K562 (cell line): ENCODE results near the gene NUCKS1. TPM values are rescaled to one million over a fixed set of nuclear protein-coding genes. Genes with fewer than 3 reads are reported as not detected.

Experiments
- ASH1L ChIP-seq: fragments of 450-650 bp; IDR thresholded peaks from 2 replicates; pipeline ENCODE4 v1.6.1; 2018; ENCODE audit warnings: borderline replicate concordance, mild to moderate bottlenecking, low read depth; ENCODE audit not compliant: partially characterized antibody
- BMI1 ChIP-seq: fragments of 150-350 bp; IDR thresholded peaks from 2 replicates; pipeline ENCODE4 v1.6.1; 2014; ENCODE audit warnings: low read length
- BRD4 ChIP-seq: fragments of 200-600 bp; sonication (generic); IDR thresholded peaks from 2 replicates; pipeline ENCODE4 v1.6.1; 2017; ENCODE audit warnings: inconsistent platforms
- CBFA2T2 ChIP-seq: fragments of 450-650 bp; conservative IDR thresholded peaks from 2 replicates; pipeline ENCODE4 v1.6.1; 2017; ENCODE audit warnings: mild to moderate bottlenecking
- GABPB2 ChIP-seq: fragments of 250-450 bp; sonication (Bioruptor Pico); conservative IDR thresholded peaks from 2 replicates; pipeline ENCODE4 v1.5.1; 2021; ENCODE audit warnings: mild to moderate bottlenecking
- KLF16 ChIP-seq: IDR thresholded peaks from 2 replicates; pipeline ENCODE4 v1.6.1; 2016; ENCODE audit warnings: antibody characterized with exemption
- MAFG ChIP-seq: fragments of 450-650 bp; conservative IDR thresholded peaks from 2 replicates; pipeline ENCODE4 v1.6.1; 2016; ENCODE audit warnings: missing genetic modification characterization, missing compliant biosample characterization
- MAZ ChIP-seq, 2 experiments: fragments of 450-650 bp in 1 of 2; sonication (generic) in 1 of 2; formaldehyde crosslinking; IDR thresholded peaks in 1 of 2; conservative IDR thresholded peaks in 1 of 2; 2 replicates each; pipeline versions ENCODE4 v1.4.0 to v1.5.0; 2020; ENCODE audit warnings: mild to moderate bottlenecking in 1 of 2, missing genetic modification reagents in 1 of 2
- MBD2 ChIP-seq: sonication (generic); IDR thresholded peaks from 2 replicates; pipeline ENCODE4 v1.6.1; 2016; ENCODE audit warnings: low read depth, borderline replicate concordance
- MTA2 ChIP-seq: fragments of 450-650 bp; IDR thresholded peaks from 2 replicates; pipeline ENCODE4 v1.6.1; 2016; ENCODE audit warnings: low read depth
- NEUROD1 ChIP-seq: fragments of 150-350 bp; IDR thresholded peaks from 2 replicates; pipeline ENCODE4 v1.6.1; 2014; ENCODE audit warnings: borderline replicate concordance, low read length, low read depth; ENCODE audit not compliant: partially characterized antibody
- NR2F6 ChIP-seq: fragments of 450-650 bp; formaldehyde crosslinking; IDR thresholded peaks from 2 replicates; pipeline ENCODE4 v1.4.0; 2020; ENCODE audit warnings: mild to moderate bottlenecking
- RBM25 ChIP-seq: fragments of 200-400 bp; formaldehyde crosslinking; IDR thresholded peaks from 2 replicates; pipeline ENCODE4 v1.6.1; 2018; ENCODE audit warnings: low read length, low read depth, moderate library complexity; ENCODE audit not compliant: severe bottlenecking
- RFX5 ChIP-seq: IDR thresholded peaks from 2 replicates; pipeline ENCODE4 v1.6.1; 2011; ENCODE audit warnings: low read depth, mild to moderate bottlenecking, improper control_type of control experiment, low read length
- TAF7 ChIP-seq: fragments of 450-650 bp; IDR thresholded peaks from 2 replicates; pipeline ENCODE4 v1.6.1; 2016; ENCODE audit warnings: missing genetic modification characterization, missing compliant biosample characterization
- ZKSCAN8 ChIP-seq: fragments of 200-800 bp; sonication (Bioruptor generic); IDR thresholded peaks from 2 replicates; pipeline ENCODE4 v1.6.1; 2016; ENCODE audit warnings: missing genetic modification characterization, missing compliant biosample characterization
- ZNF282 ChIP-seq: sonication (generic); formaldehyde crosslinking; IDR thresholded peaks from 2 replicates; pipeline ENCODE4 v1.8.1; 2023; ENCODE audit warnings: missing genetic modification reagents
- polyA plus RNA-seq, 8 experiments: library from polyadenylated mRNA; depleted of rRNA in 4 of 8; stranded (reverse) in 5 of 8; unstranded in 3 of 8; fragments of >200 nt; fragmentation: Nextera tagmentation in 2 of 8; fragmentation: Illumina TruSeq in 1 of 8; extraction: Ambion mirVana in 2 of 8; extraction: Trizol in 1 of 8; gene quantifications; 2 replicates each; pipeline versions ENCODE4 v1.2.1 to v1.2.3, GENCODE V29; 2011 to 2014; ENCODE audit warnings: inconsistent platforms in 1 of 8, missing spikeins in 1 of 8
- total RNA-seq, 7 experiments: library from RNA; depleted of rRNA in 6 of 7; stranded (reverse); fragments of >200 nt in 6 of 7; fragmentation: Illumina TruSeq in 2 of 7; extraction: Trizol in 2 of 7; gene quantifications; 2 replicates each; pipeline versions ENCODE4 v1.2.1 to v1.2.3, GENCODE V29; 2011 to 2021; ENCODE audit warnings: low replicate concordance in 1 of 7
- TF ChIP-seq, protein P1 (sequence below): fragments of 450-650 bp; IDR thresholded peaks from 2 replicates; pipeline ENCODE4 v1.6.1; 2018; ENCODE audit not compliant: partially characterized antibody
- TF ChIP-seq, protein P2 (sequence below): sonication (generic); formaldehyde crosslinking; IDR thresholded peaks from 2 replicates; pipeline ENCODE4 v1.8.0; 2022; ENCODE audit warnings: mild to moderate bottlenecking, missing genetic modification reagents
- TF ChIP-seq, protein P3 (sequence below): sonication (generic); formaldehyde crosslinking; IDR thresholded peaks from 2 replicates; pipeline ENCODE4 v1.8.1; 2023; ENCODE audit warnings: mild to moderate bottlenecking, missing genetic modification reagents
- TF ChIP-seq, protein P4 (sequence below): fragments of 450-650 bp; formaldehyde crosslinking; IDR thresholded peaks from 2 replicates; pipeline ENCODE4 v1.4.0; 2022; ENCODE audit warnings: missing genetic modification characterization

NUCKS1 gene
- total and polyA plus RNA-seq, 9 of the 15 experiments (the other 6 are each of a cell fraction or from before 2014, with no cell fraction given) = 66.7 to 244 (median 149) TPM

DNA sequence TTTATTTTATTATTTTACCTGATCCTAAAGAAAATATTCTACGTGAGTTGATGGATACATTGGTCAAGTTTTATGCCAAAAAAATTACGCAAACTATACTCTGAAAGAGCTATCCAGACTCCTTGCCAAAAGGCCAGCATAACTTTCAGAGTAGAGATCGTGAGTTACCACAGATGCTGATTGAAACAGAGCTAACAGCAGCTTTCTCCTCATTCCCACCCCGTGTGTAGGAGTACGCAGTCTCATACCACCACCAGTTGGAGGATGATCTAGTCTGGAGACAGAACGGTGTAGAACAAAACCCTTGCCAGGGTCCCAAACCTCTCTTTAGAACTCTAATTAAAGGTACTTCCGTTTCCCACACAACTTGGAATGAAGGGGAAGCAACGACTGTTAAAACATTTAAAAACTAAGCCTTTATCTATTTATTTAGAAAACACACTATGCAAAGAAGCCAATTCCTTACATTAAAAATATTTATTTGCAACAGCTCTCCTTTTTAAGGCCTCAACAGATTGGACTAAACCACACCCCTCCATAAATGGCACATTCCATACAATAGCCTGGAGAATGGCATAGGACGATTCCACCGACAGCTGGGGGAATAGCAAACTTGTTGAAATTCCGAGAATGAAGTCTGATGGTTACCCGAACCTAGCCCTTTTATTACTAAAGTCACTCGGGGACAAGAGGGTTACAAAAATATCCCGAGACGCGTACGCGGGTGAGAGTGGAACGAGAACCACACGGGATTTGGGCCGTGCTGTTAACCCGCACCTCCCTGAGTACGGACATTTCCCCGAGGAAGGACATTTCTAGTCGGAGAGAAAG, 1.4 kb downstream of the NUCKS1 start (continued):
- TF ChIP-seq NR2F6 (CRISPR knock-in tag) (0 out of 2 replicates have a peak, but pooled peaks have one; percentile 58), BRD4 (no peak), NEUROD1 (no peak), RFX5 (no peak), MBD2 (0 out of 2 replicates have a peak, but pooled peaks have one; percentile 21), BMI1 (no peak), ASH1L (peak; percentile 63), KLF16 (no peak), ZKSCAN8 (CRISPR knock-in tag) (no peak), MAZ (CRISPR knock-in tag; conservative IDR thresholded peaks at IDR 0.05 in 1 of 2, IDR thresholded peaks at IDR 0.05 in 1 of 2) (no peak), MTA2 (no peak), ZNF282 (CRISPR knock-in tag) (no peak), TAF7 (tag) (no peak), CBFA2T2 (no peak), RBM25 (peak; percentile 70), MAFG (tag) (no peak), GABPB2 (CRISPR knock-in tag) (no peak)
- TF ChIP-seq, protein P1, sequence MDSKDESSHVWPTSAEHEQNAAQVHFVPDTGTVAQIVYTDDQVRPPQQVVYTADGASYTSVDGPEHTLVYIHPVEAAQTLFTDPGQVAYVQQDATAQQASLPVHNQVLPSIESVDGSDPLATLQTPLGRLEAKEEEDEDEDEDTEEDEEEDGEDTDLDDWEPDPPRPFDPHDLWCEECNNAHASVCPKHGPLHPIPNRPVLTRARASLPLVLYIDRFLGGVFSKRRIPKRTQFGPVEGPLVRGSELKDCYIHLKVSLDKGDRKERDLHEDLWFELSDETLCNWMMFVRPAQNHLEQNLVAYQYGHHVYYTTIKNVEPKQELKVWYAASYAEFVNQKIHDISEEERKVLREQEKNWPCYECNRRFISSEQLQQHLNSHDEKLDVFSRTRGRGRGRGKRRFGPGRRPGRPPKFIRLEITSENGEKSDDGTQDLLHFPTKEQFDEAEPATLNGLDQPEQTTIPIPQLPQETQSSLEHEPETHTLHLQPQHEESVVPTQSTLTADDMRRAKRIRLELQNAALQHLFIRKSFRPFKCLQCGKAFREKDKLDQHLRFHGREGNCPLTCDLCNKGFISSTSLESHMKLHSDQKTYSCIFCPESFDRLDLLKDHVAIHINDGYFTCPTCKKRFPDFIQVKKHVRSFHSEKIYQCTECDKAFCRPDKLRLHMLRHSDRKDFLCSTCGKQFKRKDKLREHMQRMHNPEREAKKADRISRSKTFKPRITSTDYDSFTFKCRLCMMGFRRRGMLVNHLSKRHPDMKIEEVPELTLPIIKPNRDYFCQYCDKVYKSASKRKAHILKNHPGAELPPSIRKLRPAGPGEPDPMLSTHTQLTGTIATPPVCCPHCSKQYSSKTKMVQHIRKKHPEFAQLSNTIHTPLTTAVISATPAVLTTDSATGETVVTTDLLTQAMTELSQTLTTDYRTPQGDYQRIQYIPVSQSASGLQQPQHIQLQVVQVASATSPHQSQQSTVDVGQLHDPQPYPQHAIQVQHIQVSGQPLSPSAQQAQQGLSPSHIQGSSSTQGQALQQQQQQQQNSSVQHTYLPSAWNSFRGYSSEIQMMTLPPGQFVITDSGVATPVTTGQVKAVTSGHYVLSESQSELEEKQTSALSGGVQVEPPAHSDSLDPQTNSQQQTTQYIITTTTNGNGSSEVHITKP = peak; percentile 99
- TF ChIP-seq, protein P2, sequence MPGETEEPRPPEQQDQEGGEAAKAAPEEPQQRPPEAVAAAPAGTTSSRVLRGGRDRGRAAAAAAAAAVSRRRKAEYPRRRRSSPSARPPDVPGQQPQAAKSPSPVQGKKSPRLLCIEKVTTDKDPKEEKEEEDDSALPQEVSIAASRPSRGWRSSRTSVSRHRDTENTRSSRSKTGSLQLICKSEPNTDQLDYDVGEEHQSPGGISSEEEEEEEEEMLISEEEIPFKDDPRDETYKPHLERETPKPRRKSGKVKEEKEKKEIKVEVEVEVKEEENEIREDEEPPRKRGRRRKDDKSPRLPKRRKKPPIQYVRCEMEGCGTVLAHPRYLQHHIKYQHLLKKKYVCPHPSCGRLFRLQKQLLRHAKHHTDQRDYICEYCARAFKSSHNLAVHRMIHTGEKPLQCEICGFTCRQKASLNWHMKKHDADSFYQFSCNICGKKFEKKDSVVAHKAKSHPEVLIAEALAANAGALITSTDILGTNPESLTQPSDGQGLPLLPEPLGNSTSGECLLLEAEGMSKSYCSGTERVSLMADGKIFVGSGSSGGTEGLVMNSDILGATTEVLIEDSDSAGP (CRISPR knock-in tag) = 0 out of 2 replicates have a peak, but pooled peaks have one; percentile 18
- TF ChIP-seq, protein P3, sequence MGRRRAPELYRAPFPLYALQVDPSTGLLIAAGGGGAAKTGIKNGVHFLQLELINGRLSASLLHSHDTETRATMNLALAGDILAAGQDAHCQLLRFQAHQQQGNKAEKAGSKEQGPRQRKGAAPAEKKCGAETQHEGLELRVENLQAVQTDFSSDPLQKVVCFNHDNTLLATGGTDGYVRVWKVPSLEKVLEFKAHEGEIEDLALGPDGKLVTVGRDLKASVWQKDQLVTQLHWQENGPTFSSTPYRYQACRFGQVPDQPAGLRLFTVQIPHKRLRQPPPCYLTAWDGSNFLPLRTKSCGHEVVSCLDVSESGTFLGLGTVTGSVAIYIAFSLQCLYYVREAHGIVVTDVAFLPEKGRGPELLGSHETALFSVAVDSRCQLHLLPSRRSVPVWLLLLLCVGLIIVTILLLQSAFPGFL = peak; percentile 78; the same call in 1 of the 2 replicates
- TF ChIP-seq, protein P4, sequence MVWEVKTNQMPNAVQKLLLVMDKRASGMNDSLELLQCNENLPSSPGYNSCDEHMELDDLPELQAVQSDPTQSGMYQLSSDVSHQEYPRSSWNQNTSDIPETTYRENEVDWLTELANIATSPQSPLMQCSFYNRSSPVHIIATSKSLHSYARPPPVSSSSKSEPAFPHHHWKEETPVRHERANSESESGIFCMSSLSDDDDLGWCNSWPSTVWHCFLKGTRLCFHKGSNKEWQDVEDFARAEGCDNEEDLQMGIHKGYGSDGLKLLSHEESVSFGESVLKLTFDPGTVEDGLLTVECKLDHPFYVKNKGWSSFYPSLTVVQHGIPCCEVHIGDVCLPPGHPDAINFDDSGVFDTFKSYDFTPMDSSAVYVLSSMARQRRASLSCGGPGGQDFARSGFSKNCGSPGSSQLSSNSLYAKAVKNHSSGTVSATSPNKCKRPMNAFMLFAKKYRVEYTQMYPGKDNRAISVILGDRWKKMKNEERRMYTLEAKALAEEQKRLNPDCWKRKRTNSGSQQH (CRISPR knock-in tag) = 0 out of 2 replicates have a peak, but pooled peaks have one; percentile 36
